Glutamatergic neuron (in vitro differentiated cells): ENCODE data around the gene SORCS1. TPM values are rescaled to one million over a fixed set of nuclear protein-coding genes. Genes with fewer than 3 reads are reported as not detected.

Experiments
- DNase-seq: peaks from one replicate; pipeline ENCODE4 v3.0.0; 2022
- H3K27ac Mint-ChIP-seq: one replicate; pipeline ENCODE4 v1.8.0; 2020; ENCODE audit warnings: mild to moderate bottlenecking, mixed read lengths, inconsistent platforms; ENCODE audit not compliant: unreplicated experiment
- H3K27me3 Mint-ChIP-seq: one replicate; pipeline ENCODE4 v1.8.0; 2020; ENCODE audit warnings: mild to moderate bottlenecking, moderate library complexity, mixed read lengths, inconsistent platforms; ENCODE audit not compliant: unreplicated experiment
- H3K36me3 Mint-ChIP-seq: one replicate; pipeline ENCODE4 v1.8.0; 2020; ENCODE audit warnings: mild to moderate bottlenecking, mixed read lengths, inconsistent platforms; ENCODE audit not compliant: unreplicated experiment
- H3K4me1 Mint-ChIP-seq: one replicate; pipeline ENCODE4 v1.8.0; 2020; ENCODE audit warnings: mild to moderate bottlenecking, low read depth, mixed read lengths, inconsistent platforms; ENCODE audit not compliant: unreplicated experiment
- H3K4me3 Mint-ChIP-seq: one replicate; pipeline ENCODE4 v1.8.0; 2020; ENCODE audit warnings: mild to moderate bottlenecking, mixed read lengths, inconsistent platforms; ENCODE audit not compliant: unreplicated experiment
- H3K9me3 Mint-ChIP-seq: one replicate; pipeline ENCODE4 v1.8.0; 2020; ENCODE audit warnings: mild to moderate bottlenecking, moderate library complexity, mixed read lengths, inconsistent platforms; ENCODE audit not compliant: unreplicated experiment
- total RNA-seq: library from RNA; stranded (reverse); fragmentation: NEBNext Ultra II Directional; extraction: Animal tissue kit (Norgen Biotek cat#: 25700); gene quantifications from one replicate; pipeline ENCODE4 v1.2.1, GENCODE V29; 2021; ENCODE audit not compliant: unreplicated experiment
- TF ChIP-seq, protein P1 (sequence below): fragments of 200-600 bp; sonication (generic); IDR thresholded peaks from one replicate; pipeline ENCODE4 v1.5.0; 2021; ENCODE audit not compliant: partially characterized antibody, unreplicated experiment

SORCS1 gene
- total RNA-seq, 1 donor from 2014 or later, result 3.3 TPM

DNA sequence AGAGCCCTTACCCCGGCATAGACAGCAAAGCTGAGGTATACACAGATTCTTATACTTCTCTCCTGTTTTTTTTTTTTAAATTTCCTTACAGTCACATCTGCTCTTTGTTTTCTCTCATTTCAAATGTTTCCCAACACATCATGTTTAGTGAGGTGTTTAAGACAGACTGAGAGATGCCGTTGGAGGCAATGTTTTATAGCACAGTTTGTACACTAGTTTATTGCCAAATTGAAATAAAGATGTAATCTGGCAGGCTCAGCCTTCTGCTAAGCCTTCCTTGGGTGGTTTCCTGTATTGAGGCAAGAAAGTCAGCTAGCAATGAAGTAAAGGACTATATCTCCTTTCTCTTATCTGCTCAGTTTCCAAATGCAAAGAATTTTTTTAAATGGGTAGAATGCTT lies 393.4 kb downstream of the SORCS1 start:
- no peaks in the 10 kb centered on the region for H3K27me3 Mint-ChIP-seq

DNA sequence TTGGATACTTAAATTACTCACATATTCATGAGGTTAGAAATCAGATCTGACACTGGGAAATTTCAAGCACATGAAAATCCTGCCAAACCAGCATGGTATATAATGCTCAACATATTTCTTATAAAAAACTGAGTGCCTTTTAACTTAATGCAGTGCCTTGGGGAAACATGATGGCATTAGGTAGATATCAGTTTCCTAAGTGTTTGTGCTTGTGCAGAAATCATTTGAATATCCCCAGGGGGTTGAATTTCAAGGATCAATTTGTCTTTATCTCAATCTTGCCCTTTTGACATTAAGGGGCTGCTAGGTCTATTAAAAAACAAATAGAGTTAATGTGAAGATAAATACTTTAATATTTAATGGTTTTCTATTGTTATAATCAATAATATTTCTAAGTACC lies 396.3 kb downstream of the SORCS1 start:
- Mint-ChIP-seq H3K36me3 (no peaks in the 10 kb centered on the region), H3K4me3 (no peak overlapping the region), H3K4me1 (peaks cover 14% of the 10 kb centered on the region), H3K27ac (no peak overlapping the region), H3K27me3 (no peaks in the 10 kb centered on the region), H3K9me3 (peaks cover 1% of the 10 kb centered on the region)
- TF ChIP-seq, protein P1, sequence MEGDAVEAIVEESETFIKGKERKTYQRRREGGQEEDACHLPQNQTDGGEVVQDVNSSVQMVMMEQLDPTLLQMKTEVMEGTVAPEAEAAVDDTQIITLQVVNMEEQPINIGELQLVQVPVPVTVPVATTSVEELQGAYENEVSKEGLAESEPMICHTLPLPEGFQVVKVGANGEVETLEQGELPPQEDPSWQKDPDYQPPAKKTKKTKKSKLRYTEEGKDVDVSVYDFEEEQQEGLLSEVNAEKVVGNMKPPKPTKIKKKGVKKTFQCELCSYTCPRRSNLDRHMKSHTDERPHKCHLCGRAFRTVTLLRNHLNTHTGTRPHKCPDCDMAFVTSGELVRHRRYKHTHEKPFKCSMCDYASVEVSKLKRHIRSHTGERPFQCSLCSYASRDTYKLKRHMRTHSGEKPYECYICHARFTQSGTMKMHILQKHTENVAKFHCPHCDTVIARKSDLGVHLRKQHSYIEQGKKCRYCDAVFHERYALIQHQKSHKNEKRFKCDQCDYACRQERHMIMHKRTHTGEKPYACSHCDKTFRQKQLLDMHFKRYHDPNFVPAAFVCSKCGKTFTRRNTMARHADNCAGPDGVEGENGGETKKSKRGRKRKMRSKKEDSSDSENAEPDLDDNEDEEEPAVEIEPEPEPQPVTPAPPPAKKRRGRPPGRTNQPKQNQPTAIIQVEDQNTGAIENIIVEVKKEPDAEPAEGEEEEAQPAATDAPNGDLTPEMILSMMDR, result no peak
- DNase-seq, result no peak

More for the DNA sequence above, 393.4 kb downstream of the SORCS1 start:
- no peaks in the 10 kb centered on the region for H3K36me3 Mint-ChIP-seq
- H3K27ac Mint-ChIP-seq, result no peak overlapping the region
- H3K9me3 Mint-ChIP-seq, result peaks cover 1% of the 10 kb centered on the region
- H3K4me1 Mint-ChIP-seq, result peaks cover 11% of the 10 kb centered on the region
- no peak overlapping the region for H3K4me3 Mint-ChIP-seq
- TF ChIP-seq, protein P1, result no peak
- DNase-seq, result no peak

DNA sequence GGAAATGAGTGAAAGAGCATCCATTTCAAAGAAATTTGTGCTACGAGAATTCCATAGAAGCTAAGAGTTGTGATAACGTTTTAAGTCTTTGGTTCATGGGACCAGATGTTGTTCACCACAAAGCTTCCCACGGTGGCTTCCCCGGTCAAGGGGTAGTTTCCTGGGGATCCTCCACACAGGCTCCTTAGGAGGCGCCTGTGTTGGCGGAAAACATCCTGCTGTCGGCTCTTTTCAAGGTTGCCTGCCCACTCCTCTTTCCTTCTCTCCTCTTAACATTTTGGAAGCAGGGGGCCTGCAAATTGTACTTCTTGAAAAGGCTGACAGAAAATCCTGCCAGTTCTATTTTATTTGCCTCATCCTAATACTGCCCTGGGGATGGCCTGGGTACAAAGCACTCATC lies 398.6 kb downstream of the SORCS1 start:
- no peaks in the 10 kb centered on the region for H3K27me3 Mint-ChIP-seq
- peaks cover 18% of the 10 kb centered on the region for H3K4me1 Mint-ChIP-seq
- H3K36me3 Mint-ChIP-seq, result no peaks in the 10 kb centered on the region
- no peak overlapping the region for H3K27ac Mint-ChIP-seq
- DNase-seq, result no peak
- TF ChIP-seq, protein P1, result no peak
- H3K9me3 Mint-ChIP-seq, result no peaks in the 10 kb centered on the region
- no peak overlapping the region for H3K4me3 Mint-ChIP-seq

DNA sequence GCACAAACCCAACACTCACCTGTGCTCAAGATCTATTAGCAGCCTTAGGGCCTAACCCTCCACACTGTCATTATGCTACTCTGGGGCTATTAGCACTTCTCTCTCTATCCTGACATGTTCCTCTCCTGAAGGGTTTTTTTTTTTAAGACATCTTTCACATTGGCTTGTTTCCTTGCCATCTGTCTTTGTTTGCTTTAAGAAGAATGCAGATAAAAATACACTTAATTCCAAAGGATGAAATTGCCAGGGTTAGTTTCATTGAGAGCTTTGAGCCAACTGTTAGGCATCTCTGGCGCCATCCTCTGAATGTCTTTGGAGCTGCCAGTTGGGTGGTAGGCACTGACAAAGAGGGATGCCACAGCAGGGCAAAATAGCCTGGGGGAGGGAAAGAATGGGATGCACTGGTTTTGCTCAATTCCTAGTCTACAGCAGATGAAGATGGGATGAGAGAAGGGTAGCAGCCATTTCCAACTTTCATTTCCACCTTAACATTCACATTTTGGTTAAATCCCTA lies 399.2 kb downstream of the SORCS1 start:
- Mint-ChIP-seq H3K27me3 (no peaks in the 10 kb centered on the region), H3K9me3 (no peaks in the 10 kb centered on the region), H3K4me1 (peaks cover 20% of the 10 kb centered on the region), H3K36me3 (no peaks in the 10 kb centered on the region), H3K4me3 (no peak overlapping the region), H3K27ac (no peak overlapping the region)
- TF ChIP-seq, protein P1, result no peak
- DNase-seq, result no peak

DNA sequence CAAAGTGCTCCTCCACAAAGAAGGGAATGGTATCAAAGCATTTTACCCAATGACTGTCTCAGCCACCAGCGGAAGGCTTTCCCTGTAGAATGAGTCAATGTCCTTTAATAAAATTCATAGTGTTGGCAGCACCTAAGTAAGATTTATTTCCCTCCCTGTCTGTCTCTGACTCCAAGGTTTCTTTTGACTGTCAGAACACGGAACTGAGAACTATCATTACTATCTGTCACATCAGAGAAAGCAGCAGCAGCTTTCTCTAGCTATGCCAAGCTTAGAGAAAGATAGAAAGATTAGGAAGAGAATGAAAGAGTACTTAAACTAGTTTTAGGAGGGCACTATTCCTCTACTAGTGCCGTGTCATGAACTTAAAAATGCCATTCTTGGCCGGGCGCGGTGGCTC lies 400.1 kb downstream of the SORCS1 start:
- no peaks in the 10 kb centered on the region for H3K36me3 Mint-ChIP-seq
- no peak overlapping the region for H3K27ac Mint-ChIP-seq
- no peaks in the 10 kb centered on the region for H3K27me3 Mint-ChIP-seq
- H3K4me3 Mint-ChIP-seq, result no peak overlapping the region
- TF ChIP-seq, protein P1, result no peak
- peaks cover 21% of the 10 kb centered on the region for H3K4me1 Mint-ChIP-seq
- DNase-seq, result no peak
- H3K9me3 Mint-ChIP-seq, result peaks cover 2% of the 10 kb centered on the region
